Lower leg skin (tissue), 4 donors: ENCODE data around the gene SORCS2. TPM values are rescaled to one million over a fixed set of nuclear protein-coding genes. Genes with fewer than 3 reads are reported as not detected.

Source experiments
- DNase-seq, 2 donors: peaks; one replicate each; pipeline ENCODE4 v3.0.0-alpha.2; 2019; ENCODE audit warnings: low spot score in 2 of 2
- H3K4me3 ChIP-seq: fragments of 200-600 bp; sonication (generic); 2 replicates; pipeline ENCODE4 v1.5.1; 2017; ENCODE audit warnings: mild to moderate bottlenecking, low read depth; ENCODE audit not compliant: poor library complexity, severe bottlenecking
- CTCF ChIP-seq, 3 donors: fragments of 450-650 bp; IDR thresholded peaks; one replicate each; pipeline ENCODE4 v1.5.1; 2016; ENCODE audit warnings: antibody characterized with exemption in 3 of 3, mild to moderate bottlenecking in 3 of 3, moderate library complexity in 2 of 3
- POLR2A ChIP-seq, 2 donors: fragments of 450-650 bp; IDR thresholded peaks; one replicate each; pipeline ENCODE4 v1.6.1; 2016 to 2017; ENCODE audit warnings: antibody characterized with exemption in 2 of 2, mild to moderate bottlenecking in 1 of 2, moderate library complexity in 1 of 2
- whole genome bisulfite sequencing, 2 donors: methylation state at CpG; one replicate each; pipeline ENCODE4 v1.1.5; 2018; 5-methylcytosine and 5-hydroxymethylcytosine counted together
- intact Hi-C: fragments of 100-400 bp; cut with DNase I; formaldehyde crosslinking; loops from one replicate; pipeline ENCODE4 v1.15.0; 2023; ENCODE audit warnings: low total_unique reads
- total RNA-seq, 4 donors: library from RNA; depleted of rRNA; stranded (reverse); fragments of >200 nt; gene quantifications; one replicate each; pipeline ENCODE4 v1.1.0, GENCODE V29; 2016

SORCS2 gene
- total RNA-seq, 4 donors from 2014 or later = 1.1 to 6.4 (median 1.5) TPM

GRCh38 chr4:7193030-7193958, 956 bp downstream of the SORCS2 start:
- peak in 1 of 2 donors; percentile 86 for DNase-seq
- WGBS, 2 donors = 6 to 14% methylated on average over 13 to 35 of the region's 62 CpGs
- intact Hi-C loops = loop anchor here (5.0 to 10.0 kb wide), 2 partner anchors 104 to 612 kb away; no protein-coding TSS in a partner anchor
- TF ChIP-seq POLR2A (IDR thresholded peaks at IDR 0.05) = no peak
- no peak for TF ChIP-seq CTCF (IDR thresholded peaks at IDR 0.05)
- no peak overlapping the region for H3K4me3 ChIP-seq

GRCh38 chr4:7194251-7195140, 2.2 kb downstream of the SORCS2 start:
- intact Hi-C loops = loop anchor here (5.0 to 10.0 kb wide), 3 partner anchors 93 to 610 kb away; no protein-coding TSS in a partner anchor
- TF ChIP-seq CTCF (IDR thresholded peaks at IDR 0.05) = no peak
- no peak for TF ChIP-seq POLR2A (IDR thresholded peaks at IDR 0.05)
- 48 to 66% methylated on average over 5 to 6 of the region's 6 CpGs for WGBS, 2 donors
- peak in 1 of 2 donors; percentile 77 for DNase-seq
- H3K4me3 ChIP-seq = no peak overlapping the region

- intact Hi-C loops = loop anchor here (5.0 to 10.0 kb wide), 2 partner anchors 92 to 610 kb away; no protein-coding TSS in a partner anchor
- WGBS, 2 donors = 79 to 87% methylated on average over 5 of the region's 5 CpGs
- TF ChIP-seq POLR2A (IDR thresholded peaks at IDR 0.05) (no peak), CTCF (IDR thresholded peaks at IDR 0.05) (no peak)
- peak in 1 of 2 donors; percentile 81 for DNase-seq
- no peak overlapping the region for H3K4me3 ChIP-seq
Measured at GRCh38 chr4:7195141-7195515, 2.8 kb downstream of the SORCS2 start.

- intact Hi-C loops = loop anchor here (5.0 to 10.0 kb wide), 2 partner anchors 92 to 609 kb away; no protein-coding TSS in a partner anchor
- TF ChIP-seq CTCF (IDR thresholded peaks at IDR 0.05) (no peak), POLR2A (IDR thresholded peaks at IDR 0.05) (no peak)
- no peak overlapping the region for H3K4me3 ChIP-seq
- peak in 1 of 2 donors; percentile 54 for DNase-seq
- WGBS, 2 donors = 40 to 50% methylated on average over 14 of the region's 14 CpGs
Measured at GRCh38 chr4:7195546-7196287, 3.4 kb downstream of the SORCS2 start.

GRCh38 chr4:7196288-7196651, 3.9 kb downstream of the SORCS2 start:
- TF ChIP-seq CTCF (IDR thresholded peaks at IDR 0.05) = no peak
- intact Hi-C loops = loop anchor here (5.0 to 10.0 kb wide), 2 partner anchors 91 to 609 kb away; no protein-coding TSS in a partner anchor
- H3K4me3 ChIP-seq = no peak overlapping the region
- no peak for DNase-seq
- WGBS, 2 donors = 33 to 44% methylated on average over 7 of the region's 7 CpGs
